Stimulated activated CD4-positive, alpha-beta T cell treated with anti-CD3 and anti-CD28 coated beads, Interleukin-1b, Interleukin-23, amount 100 ng/mL, for 48 hours (primary cell): ENCODE data around the gene FAM25G.
"Not testable (repeated sequence)": the region's sequence is repeated elsewhere in the genome, so short reads cannot be mapped to it uniquely, and the experiment has no call there.

Experiments
- DNase-seq: peaks from one replicate; pipeline ENCODE4 v3.0.0-alpha.2; 2020

The FAM25G gene

GRCh38 chr10:47491600-47491999 is at the start of gene FAM25G:
Gene FAM25G (minus strand): TSS chr10:47491700. CDS start chr10:47491674, 26 bp downstream.
- not testable (repeated sequence) for DNase-seq

- DNase-seq: not testable (repeated sequence)
Observed at GRCh38 chr10:47536430-47536829, 44.9 kb upstream of the FAM25G start.

GRCh38 chr10:47523475-47523874 is 32.0 kb upstream of the FAM25G start, which contains the start of gene AGAP9:
Gene AGAP9 (minus strand): TSS chr10:47523638. CDS start chr10:47523526, 112 bp downstream.
- DNase-seq: not testable (repeated sequence)

- DNase-seq: not testable (repeated sequence)
Observed at GRCh38 chr10:47502313-47502712, 10.8 kb upstream of the FAM25G start.

- not testable (repeated sequence) for DNase-seq
Observed at GRCh38 chr10:47494226-47494625, 2.7 kb upstream of the FAM25G start.

GRCh38 chr10:47489630-47490029 is 1.9 kb downstream of the FAM25G start:
- not testable (repeated sequence) for DNase-seq

- not testable (repeated sequence) for DNase-seq
Observed at GRCh38 chr10:47485943-47486342, 5.6 kb downstream of the FAM25G start.

- not testable (repeated sequence) for DNase-seq
Observed at GRCh38 chr10:47484786-47485185, 6.7 kb downstream of the FAM25G start.

- not testable (repeated sequence) for DNase-seq
Observed at GRCh38 chr10:47483923-47484322, 7.6 kb downstream of the FAM25G start, which contains the start of gene ANXA8. Gene ANXA8 (minus strand): TSS chr10:47484115. CDS start chr10:47483933, 182 bp downstream.

GRCh38 chr10:47482367-47482766 is 9.1 kb downstream of the FAM25G start:
- not testable (repeated sequence) for DNase-seq

- not testable (repeated sequence) for DNase-seq
Observed at GRCh38 chr10:47481768-47482181, 9.7 kb downstream of the FAM25G start.

- not testable (repeated sequence) for DNase-seq
Observed at GRCh38 chr10:47481182-47481766, 10.2 kb downstream of the FAM25G start.

GRCh38 chr10:47480133-47480532 is 11.4 kb downstream of the FAM25G start:
- DNase-seq: not testable (repeated sequence)

GRCh38 chr10:47478114-47478513 is 13.4 kb downstream of the FAM25G start:
- not testable (repeated sequence) for DNase-seq

GRCh38 chr10:47477078-47477477 is 14.4 kb downstream of the FAM25G start:
- not testable (repeated sequence) for DNase-seq

GRCh38 chr10:47475101-47475500 is 16.4 kb downstream of the FAM25G start:
- DNase-seq: not testable (repeated sequence)

- not testable (repeated sequence) for DNase-seq
Observed at GRCh38 chr10:47473516-47473915, 18.0 kb downstream of the FAM25G start.

- not testable (repeated sequence) for DNase-seq
Observed at GRCh38 chr10:47472647-47473046, 18.9 kb downstream of the FAM25G start.

GRCh38 chr10:47472072-47472471 is 19.4 kb downstream of the FAM25G start:
- DNase-seq: not testable (repeated sequence)

- DNase-seq: not testable (repeated sequence)
Observed at GRCh38 chr10:47468731-47469528, 22.6 kb downstream of the FAM25G start.

GRCh38 chr10:47467957-47468356 is 23.5 kb downstream of the FAM25G start:
- DNase-seq: not testable (repeated sequence)

- not testable (repeated sequence) for DNase-seq
Observed at GRCh38 chr10:47467458-47467857, 24.0 kb downstream of the FAM25G start.

GRCh38 chr10:47465216-47465917 is 26.1 kb downstream of the FAM25G start:
- not testable (repeated sequence) for DNase-seq
